Right ventricle myocardium superior (tissue), 1 donor: ENCODE data around the gene TENM3. TPM values are rescaled to one million over a fixed set of nuclear protein-coding genes. Genes with fewer than 3 reads are reported as not detected.
"Not testable (repeated sequence)": the region's sequence is repeated elsewhere in the genome, so short reads cannot be mapped to it uniquely, and the experiment has no call there.

Experiments
- ATAC-seq: fragments of 200-7000 bp; cut with Tn5 transposase; one replicate; pipeline ENCODE4 v1.9.1; 2020; ENCODE audit warnings: mild to moderate bottlenecking; ENCODE audit not compliant: poor library complexity
- DNase-seq: peaks from one replicate; pipeline ENCODE4 v3.0.0-alpha.2; 2020
- intact Hi-C: fragments of 100-400 bp; cut with DNase I; formaldehyde crosslinking; loops from one replicate; pipeline ENCODE4 v1.11.2; 2022
- total RNA-seq: library from RNA; stranded (reverse); fragmentation: NEBNext Ultra II Directional; extraction: Animal tissue kit (Norgen Biotek cat#: 25700); gene quantifications from one replicate; pipeline ENCODE4 v1.2.1, GENCODE V29; 2021
- donor health status: DM: no; HTN: yes; CAD: no; lungs with severe emphysema.

TENM3 gene
- total RNA-seq, 1 donor from 2014 or later, result 3.0 TPM

GRCh38 chr4:182224192-182224850, 18.9 kb upstream of the TENM3 start:
- DNase-seq, result no peak
- intact Hi-C loops, result no loop called here

GRCh38 chr4:182225257-182225852, 17.8 kb upstream of the TENM3 start:
- ATAC-seq, result no peak
- DNase-seq, result no peak
- intact Hi-C loops, result no loop called here

More at GRCh38 chr4:182224192-182224850, 18.9 kb upstream of the TENM3 start:
- no peak for ATAC-seq

GRCh38 chr4:182227611-182228010, 15.6 kb upstream of the TENM3 start:
- ATAC-seq, result no peak
- intact Hi-C loops, result no loop called here
- DNase-seq, result no peak

GRCh38 chr4:182228991-182229577, 14.1 kb upstream of the TENM3 start:
- intact Hi-C loops, result no loop called here
- ATAC-seq (no peak), DNase-seq (no peak)

- intact Hi-C loops, result no loop called here
- no peak for ATAC-seq
These were observed 12.9 kb upstream of the TENM3 start for GRCh38 chr4:182230256-182230655.

GRCh38 chr4:182231080-182231479, 12.1 kb upstream of the TENM3 start:
- no peak for ATAC-seq
- intact Hi-C loops, result no loop called here
- no peak for DNase-seq

More at GRCh38 chr4:182230256-182230655, 12.9 kb upstream of the TENM3 start:
- DNase-seq, result no peak

- intact Hi-C loops, result no loop called here
- ATAC-seq (no peak), DNase-seq (no peak)
These were observed 11.7 kb upstream of the TENM3 start for GRCh38 chr4:182231496-182231895.

GRCh38 chr4:182233310-182234090, 9.7 kb upstream of the TENM3 start:
- DNase-seq, result no peak
- no peak for ATAC-seq
- intact Hi-C loops, result no loop called here

- no peak for DNase-seq
- no peak for ATAC-seq
- intact Hi-C loops, result no loop called here
These were observed 8.0 kb upstream of the TENM3 start for GRCh38 chr4:182235021-182235795.

GRCh38 chr4:182236186-182236585, 7.0 kb upstream of the TENM3 start:
- intact Hi-C loops, result no loop called here
- ATAC-seq, result no peak

GRCh38 chr4:182237010-182237409, 6.2 kb upstream of the TENM3 start:
- ATAC-seq, intact Hi-C loops, DNase-seq: not testable (repeated sequence)

More at GRCh38 chr4:182236186-182236585, 7.0 kb upstream of the TENM3 start:
- no peak for DNase-seq

GRCh38 chr4:182238355-182238931, 4.8 kb upstream of the TENM3 start:
- DNase-seq (no peak), ATAC-seq (no peak)
- intact Hi-C loops, result no loop called here

GRCh38 chr4:182240161-182241130, 2.8 kb upstream of the TENM3 start:
- ATAC-seq (no peak), DNase-seq (no peak)
- intact Hi-C loops, result no loop called here

GRCh38 chr4:182242260-182242659, 942 bp upstream of the TENM3 start:
- DNase-seq, ATAC-seq, intact Hi-C loops: not testable (repeated sequence)

GRCh38 chr4:182242787-182243186, 415 bp upstream of the TENM3 start:
- intact Hi-C loops, result no loop called here
- no peak for ATAC-seq
- no peak for DNase-seq

GRCh38 chr4:182245041-182245440, 1.8 kb downstream of the TENM3 start:
- intact Hi-C loops, result no loop called here
- no peak for ATAC-seq
- no peak for DNase-seq

GRCh38 chr4:182245541-182246215, 2.5 kb downstream of the TENM3 start:
- ATAC-seq (peak; percentile 39), DNase-seq (no peak)
- intact Hi-C loops, result no loop called here
